Endodermal cell (in vitro differentiated cells): ENCODE measurements around the gene ERCC5. TPM values are rescaled to one million over a fixed set of nuclear protein-coding genes. Genes with fewer than 3 reads are reported as not detected.
A peak's percentile ranks its signal among the peaks of the same experiment; 100 is the strongest.

ENCODE experiments used
- DNase-seq: peaks from one replicate; pipeline ENCODE4 v3.0.0-alpha.2; 2017
- H3K27ac ChIP-seq: 2 replicates; pipeline ENCODE4 v1.5.1; 2013; ENCODE audit warnings: mild to moderate bottlenecking, low read depth, low read length, moderate library complexity
- H3K27me3 ChIP-seq: 2 replicates; pipeline ENCODE4 v1.6.1; 2013; ENCODE audit warnings: mild to moderate bottlenecking, low read length, moderate library complexity; ENCODE audit not compliant: insufficient read depth, control insufficient read depth, poor library complexity, severe bottlenecking
- H3K36me3 ChIP-seq: 2 replicates; pipeline ENCODE4 v1.7.0; 2013; ENCODE audit warnings: mild to moderate bottlenecking, low read length, moderate library complexity; ENCODE audit not compliant: control insufficient read depth, insufficient read depth
- H3K4me1 ChIP-seq: one replicate; pipeline ENCODE4 v1.7.0; 2013; ENCODE audit warnings: low read length; ENCODE audit not compliant: control insufficient read depth, insufficient read depth
- H3K4me3 ChIP-seq: 2 replicates; pipeline ENCODE4 v1.5.1; 2013; ENCODE audit warnings: mild to moderate bottlenecking, low read length, moderate library complexity
- H3K9ac ChIP-seq: 2 replicates; pipeline ENCODE4 v1.6.1; 2013; ENCODE audit warnings: mild to moderate bottlenecking, low read length, moderate library complexity; ENCODE audit not compliant: poor library complexity, severe bottlenecking; ENCODE audit errors: extremely low read depth
- H3K9me3 ChIP-seq: 2 replicates; pipeline ENCODE4 v1.6.1; 2013; ENCODE audit warnings: mild to moderate bottlenecking, low read length, moderate library complexity; ENCODE audit not compliant: control insufficient read depth
- H3K27ac Mint-ChIP-seq: 2 replicates; pipeline ENCODE4 v1.8.0; 2020; ENCODE audit warnings: mixed read lengths
- H3K27me3 Mint-ChIP-seq: 2 replicates; pipeline ENCODE4 v1.8.0; 2021; ENCODE audit warnings: mild to moderate bottlenecking, mixed read lengths; ENCODE audit not compliant: insufficient read depth
- H3K36me3 Mint-ChIP-seq: 2 replicates; pipeline ENCODE4 v1.8.0; 2020; ENCODE audit warnings: low read depth, mixed read lengths
- H3K4me1 Mint-ChIP-seq: 2 replicates; pipeline ENCODE4 v1.8.0; 2020; ENCODE audit warnings: mixed read lengths
- H3K4me3 Mint-ChIP-seq: 2 replicates; pipeline ENCODE4 v1.8.0; 2020; ENCODE audit warnings: mild to moderate bottlenecking, moderate library complexity, mixed read lengths
- H3K9me3 Mint-ChIP-seq: 2 replicates; pipeline ENCODE4 v1.8.0; 2020; ENCODE audit warnings: mild to moderate bottlenecking, mixed read lengths
- CTCF ChIP-seq: fragments of 200-600 bp; sonication (generic); conservative IDR thresholded peaks from 2 replicates; pipeline ENCODE4 v1.5.0; 2021; ENCODE audit warnings: antibody characterized with exemption, mild to moderate bottlenecking
- WGBS, 2 experiments: methylation state at CpG; one replicate each; pipeline versions ENCODE4 v1.1.5 to v1.1.7; 2013; ENCODE audit warnings: missing lambda C conversion rate in 2 of 2, mixed read lengths in 1 of 2; ENCODE audit not compliant: insufficient coverage in 1 of 2, insufficient read length in 1 of 2; 5-methylcytosine and 5-hydroxymethylcytosine counted together
- total RNA-seq, 2 donors: library from RNA; stranded (reverse); fragmentation: NEBNext Ultra II Directional in 1 of 2; extraction: Animal tissue kit (Norgen Biotek cat#: 25700) in 1 of 2; gene quantifications; 2 replicates in 1 of 2; 3 replicates in 1 of 2; pipeline ENCODE4 v1.2.1, GENCODE V29; 2021

The ERCC5 gene
- total RNA-seq, 2 donors from 2014 or later: 22.4 to 26.7 TPM

- Mint-ChIP-seq H3K36me3 (peaks cover 56% of the 10 kb centered on the region), H3K4me3 (no peak overlapping the region), H3K9me3 (peaks cover 5% of the 10 kb centered on the region), H3K27me3 (no peaks in the 10 kb centered on the region), H3K27ac (no peak overlapping the region), H3K4me1 (no peaks in the 10 kb centered on the region)
- no peak for DNase-seq
- H3K4me3 ChIP-seq: no peak overlapping the region
- H3K27ac ChIP-seq: no peak overlapping the region
- H3K4me1 ChIP-seq: no peaks in the 10 kb centered on the region
- H3K27me3 ChIP-seq: no peaks in the 10 kb centered on the region
- TF ChIP-seq CTCF: no peak
- no peak overlapping the region for H3K9ac ChIP-seq
- H3K36me3 ChIP-seq: peaks cover 65% of the 10 kb centered on the region
- 91% methylated on average over 5 of the region's 5 CpGs; no CpG with 5 or more reads in 1 of the 2 experiments for WGBS, 2 experiments
- H3K9me3 ChIP-seq: peaks cover 6% of the 10 kb centered on the region
These were observed 22.6 kb downstream of the ERCC5 start for GRCh38 chr13:102868366-102868936.

- no peak for TF ChIP-seq CTCF
- no peak for DNase-seq
- Mint-ChIP-seq H3K27me3 (no peaks in the 10 kb centered on the region), H3K36me3 (peaks cover 51% of the 10 kb centered on the region), H3K9me3 (no peaks in the 10 kb centered on the region), H3K4me1 (no peaks in the 10 kb centered on the region), H3K4me3 (no peak overlapping the region), H3K27ac (peak overlapping the region; percentile 48)
- WGBS, 2 experiments: 65 to 67% methylated on average over 4 to 5 of the region's 5 CpGs
- no peak overlapping the region for H3K9ac ChIP-seq
- no peaks in the 10 kb centered on the region for H3K4me1 ChIP-seq
- H3K27me3 ChIP-seq: no peaks in the 10 kb centered on the region
- H3K36me3 ChIP-seq: peaks cover 66% of the 10 kb centered on the region
- H3K9me3 ChIP-seq: peaks cover 3% of the 10 kb centered on the region
- no peak overlapping the region for H3K4me3 ChIP-seq
- H3K27ac ChIP-seq: no peak overlapping the region
These were observed 24.3 kb downstream of the ERCC5 start for GRCh38 chr13:102869948-102870676.

- Histone ChIP-seq H3K4me3 (no peak overlapping the region), H3K9ac (no peak overlapping the region), H3K27me3 (no peaks in the 10 kb centered on the region), H3K27ac (no peak overlapping the region), H3K36me3 (peaks cover 68% of the 10 kb centered on the region), H3K4me1 (no peaks in the 10 kb centered on the region), H3K9me3 (peaks cover 3% of the 10 kb centered on the region)
- peaks cover 49% of the 10 kb centered on the region for H3K36me3 Mint-ChIP-seq
- no peak overlapping the region for H3K4me3 Mint-ChIP-seq
- DNase-seq: peak; percentile 83
- H3K9me3 Mint-ChIP-seq: no peaks in the 10 kb centered on the region
- H3K27me3 Mint-ChIP-seq: no peaks in the 10 kb centered on the region
- TF ChIP-seq CTCF: peak; percentile 90
- no peaks in the 10 kb centered on the region for H3K4me1 Mint-ChIP-seq
- 53 to 62% methylated on average over 13 to 22 of the region's 22 CpGs for WGBS, 2 experiments
- H3K27ac Mint-ChIP-seq: no peak overlapping the region
These were observed 25.0 kb downstream of the ERCC5 start for GRCh38 chr13:102870677-102871415.
